Retinal pigment epithelial cell (primary cell): Measurements from ENCODE around the gene ZNF560.

Experiments used
- DNase-seq: peaks from one replicate; pipeline ENCODE4 v3.0.0-alpha.2; 2010; ENCODE audit warnings: low read depth
- H3K4me3 ChIP-seq: 2 replicates; pipeline ENCODE4 v1.5.1; 2011; ENCODE audit warnings: mild to moderate bottlenecking, low read length, control low read depth, moderate library complexity
- TF ChIP-seq, protein P1 (sequence below): conservative IDR thresholded peaks from 2 replicates; pipeline ENCODE4 v1.5.1; 2011; ENCODE audit warnings: low read depth, low read length, control low read depth, inconsistent platforms

The ZNF560 gene

GRCh38 chr19:9435279-9436268, 62.8 kb downstream of the ZNF560 start, which contains the start of gene ZNF266:
ZNF266 (minus strand) TSS chr19:9435573; CDS start chr19:9420089, 15,484 bp downstream.
- DNase-seq = peak; percentile 75
- TF ChIP-seq, protein P1, sequence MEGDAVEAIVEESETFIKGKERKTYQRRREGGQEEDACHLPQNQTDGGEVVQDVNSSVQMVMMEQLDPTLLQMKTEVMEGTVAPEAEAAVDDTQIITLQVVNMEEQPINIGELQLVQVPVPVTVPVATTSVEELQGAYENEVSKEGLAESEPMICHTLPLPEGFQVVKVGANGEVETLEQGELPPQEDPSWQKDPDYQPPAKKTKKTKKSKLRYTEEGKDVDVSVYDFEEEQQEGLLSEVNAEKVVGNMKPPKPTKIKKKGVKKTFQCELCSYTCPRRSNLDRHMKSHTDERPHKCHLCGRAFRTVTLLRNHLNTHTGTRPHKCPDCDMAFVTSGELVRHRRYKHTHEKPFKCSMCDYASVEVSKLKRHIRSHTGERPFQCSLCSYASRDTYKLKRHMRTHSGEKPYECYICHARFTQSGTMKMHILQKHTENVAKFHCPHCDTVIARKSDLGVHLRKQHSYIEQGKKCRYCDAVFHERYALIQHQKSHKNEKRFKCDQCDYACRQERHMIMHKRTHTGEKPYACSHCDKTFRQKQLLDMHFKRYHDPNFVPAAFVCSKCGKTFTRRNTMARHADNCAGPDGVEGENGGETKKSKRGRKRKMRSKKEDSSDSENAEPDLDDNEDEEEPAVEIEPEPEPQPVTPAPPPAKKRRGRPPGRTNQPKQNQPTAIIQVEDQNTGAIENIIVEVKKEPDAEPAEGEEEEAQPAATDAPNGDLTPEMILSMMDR = peak; percentile 71

GRCh38 chr19:9431475-9431874, 66.9 kb downstream of the ZNF560 start:
- DNase-seq = no peak
- no peak overlapping the region for H3K4me3 ChIP-seq
- TF ChIP-seq, protein P1 = peak; percentile 46

More at GRCh38 chr19:9435279-9436268, 62.8 kb downstream of the ZNF560 start, which contains the start of gene ZNF266:
- peak within 1 kb of the TSS; percentile 86 for H3K4me3 ChIP-seq

DNA sequence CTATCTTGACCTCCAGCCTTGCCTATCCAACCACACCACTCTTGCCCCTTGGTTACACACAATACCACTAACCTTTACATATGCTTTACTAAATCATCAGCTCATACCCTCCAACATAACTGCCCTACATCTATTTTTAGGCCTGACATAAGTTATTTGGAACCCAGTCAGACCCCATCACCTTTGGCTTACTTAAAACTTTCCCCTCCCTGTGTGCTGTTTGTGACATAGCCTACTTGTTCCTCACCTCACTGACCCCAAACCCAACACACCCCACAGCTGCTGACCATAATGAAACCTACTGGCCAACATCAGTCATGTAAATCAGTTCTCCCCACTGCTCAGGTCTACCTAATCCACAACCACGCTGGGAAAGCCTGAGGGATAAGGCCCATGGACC, 68.0 kb downstream of the ZNF560 start:
- TF ChIP-seq, protein P1 = no peak
- no peak for DNase-seq
- H3K4me3 ChIP-seq = no peak overlapping the region

DNA sequence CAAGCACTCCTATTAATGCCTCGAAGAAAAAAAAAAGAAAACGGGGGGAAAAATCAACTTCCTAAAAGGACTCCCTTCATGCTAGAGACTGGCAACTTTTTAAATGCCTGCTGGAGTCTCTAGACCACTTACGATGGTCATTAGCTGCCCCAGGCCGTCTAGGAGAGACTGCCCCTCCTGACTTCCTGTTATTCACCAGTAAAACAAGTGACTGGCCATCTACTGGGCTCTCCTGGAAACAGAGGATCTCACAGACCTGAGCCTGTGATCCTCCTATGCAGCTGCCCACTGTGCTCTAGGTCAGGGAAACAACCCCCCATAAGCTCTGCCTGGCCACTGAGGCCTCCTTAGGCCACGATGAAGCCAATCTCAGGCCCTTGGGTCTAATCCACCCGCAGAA, 70.5 kb downstream of the ZNF560 start:
- no peak for DNase-seq
- TF ChIP-seq, protein P1 = no peak
- H3K4me3 ChIP-seq = no peak overlapping the region
